Esophagus muscularis mucosa (tissue), 4 donors: ENCODE measurements around the gene KAZN.

Experiments used
- CTCF ChIP-seq, 3 experiments: fragments of 200-600 bp in 2 of 3; fragments of 450-650 bp in 1 of 3; sonication (generic) in 2 of 3; IDR thresholded peaks; one replicate each; pipeline ENCODE4 v1.5.1; 2017 to 2019; ENCODE audit warnings: antibody characterized with exemption in 3 of 3, mild to moderate bottlenecking in 2 of 3, moderate library complexity in 1 of 3
- EP300 ChIP-seq: sonication (generic); formaldehyde crosslinking; IDR thresholded peaks from one replicate; pipeline ENCODE4 v1.6.1; 2017; ENCODE audit warnings: antibody characterized with exemption
- POLR2A ChIP-seq: fragments of 450-650 bp; IDR thresholded peaks from one replicate; pipeline ENCODE4 v1.6.1; 2017; ENCODE audit warnings: antibody characterized with exemption, moderate library complexity, mild to moderate bottlenecking, low read depth
- POLR2AphosphoS5 ChIP-seq, 2 donors: sonication (generic); formaldehyde crosslinking; IDR thresholded peaks; one replicate each; pipeline ENCODE4 v1.6.1; 2017; ENCODE audit warnings: antibody characterized with exemption in 2 of 2

- TF ChIP-seq POLR2A (no peak), POLR2AphosphoS5 (IDR thresholded peaks at IDR 0.05) (no peak), CTCF (IDR thresholded peaks at IDR 0.05) (no peak), EP300 (no peak)
Measured at GRCh38 chr1:14919751-14920150, 321.3 kb downstream of the KAZN start.
